GM19397 (cell line): ENCODE measurements around the gene UMODL1.

Experiments
- ATAC-seq: cut with Tn5 transposase; IDR thresholded peaks from one replicate; pipeline ENCODE4 v1.9.1; 2021; ENCODE audit warnings: mild to moderate bottlenecking, moderate library complexity; ENCODE audit not compliant: unreplicated experiment

The UMODL1 gene

GRCh38 chr21:42145569-42146272, 74.6 kb downstream of the UMODL1 start:
- no peak for ATAC-seq

- no peak for ATAC-seq
Measured at GRCh38 chr21:42146273-42146805, 75.2 kb downstream of the UMODL1 start.

GRCh38 chr21:42146821-42147220, 75.7 kb downstream of the UMODL1 start:
- no peak for ATAC-seq

- ATAC-seq: no peak
Measured at GRCh38 chr21:42147386-42148020, 76.4 kb downstream of the UMODL1 start.

GRCh38 chr21:42148097-42148496, 77.0 kb downstream of the UMODL1 start:
- no peak for ATAC-seq

GRCh38 chr21:42148584-42148983, 77.5 kb downstream of the UMODL1 start:
- no peak for ATAC-seq

GRCh38 chr21:42149656-42150473, 78.7 kb downstream of the UMODL1 start:
- ATAC-seq: no peak

GRCh38 chr21:42150474-42151085, 79.5 kb downstream of the UMODL1 start:
- no peak for ATAC-seq

GRCh38 chr21:42151148-42151947, 80.2 kb downstream of the UMODL1 start:
- ATAC-seq: no peak

- ATAC-seq: no peak
Measured at GRCh38 chr21:42151948-42152220, 80.8 kb downstream of the UMODL1 start.

- no peak for ATAC-seq
Measured at GRCh38 chr21:42153046-42153686, 82.0 kb downstream of the UMODL1 start.

GRCh38 chr21:42153746-42154145, 82.6 kb downstream of the UMODL1 start:
- no peak for ATAC-seq

- ATAC-seq: no peak
Measured at GRCh38 chr21:42154237-42155044, 83.3 kb downstream of the UMODL1 start.

- ATAC-seq: no peak
Measured at GRCh38 chr21:42155045-42155855, 84.1 kb downstream of the UMODL1 start.

GRCh38 chr21:42156690-42157605, 85.8 kb downstream of the UMODL1 start:
- ATAC-seq: no peak

GRCh38 chr21:42157606-42158310, 86.6 kb downstream of the UMODL1 start:
- ATAC-seq: no peak

- no peak for ATAC-seq
Measured at GRCh38 chr21:42158846-42159245, 87.7 kb downstream of the UMODL1 start.
